ENCODE measurements around the gene USP10.

Gene USP10

DNA sequence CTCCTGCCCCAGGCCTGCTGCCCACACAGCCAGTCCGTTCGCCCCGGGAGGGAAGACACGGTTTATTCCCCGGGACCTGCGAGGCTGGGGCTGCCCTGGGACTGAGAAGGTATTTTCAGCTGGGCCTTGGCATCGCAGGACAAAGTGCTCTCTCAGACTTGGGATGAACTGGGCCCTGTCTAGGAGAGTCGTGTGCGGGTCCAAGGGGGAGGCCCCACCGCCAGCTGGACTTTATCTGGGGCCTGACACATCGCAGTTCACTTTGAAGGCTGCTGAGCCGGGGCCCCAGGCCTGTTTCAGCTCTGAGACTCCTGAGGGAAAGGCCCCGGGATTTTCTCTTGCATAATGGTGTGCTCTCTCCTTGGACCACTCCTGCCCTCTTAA is 126.8 kb downstream of the USP10 start:
- Histone ChIP-seq H3K27me3 (ENCODE audit: control insufficient read depth, insufficient read depth, low read length) (peaks cover 14% of the 10 kb centered on the region), H3K9ac (ENCODE audit: low read length) (no peak overlapping the region), H3K4me1 (ENCODE audit: control insufficient read depth, insufficient read depth, low read length) (peaks cover 4% of the 10 kb centered on the region; the same call in 1 of the 2 replicates), H3K27ac (ENCODE audit: low read depth, low read length) (no peak overlapping the region), H3K4me3 (ENCODE audit: low read depth, low read length) (no peak overlapping the region), H3K36me3 (ENCODE audit: control insufficient read depth, insufficient read depth, low read length) (no peaks in the 10 kb centered on the region), H3K9me3 (ENCODE audit: control insufficient read depth, insufficient read depth, low read depth, low read length) (no peaks in the 10 kb centered on the region)

DNA sequence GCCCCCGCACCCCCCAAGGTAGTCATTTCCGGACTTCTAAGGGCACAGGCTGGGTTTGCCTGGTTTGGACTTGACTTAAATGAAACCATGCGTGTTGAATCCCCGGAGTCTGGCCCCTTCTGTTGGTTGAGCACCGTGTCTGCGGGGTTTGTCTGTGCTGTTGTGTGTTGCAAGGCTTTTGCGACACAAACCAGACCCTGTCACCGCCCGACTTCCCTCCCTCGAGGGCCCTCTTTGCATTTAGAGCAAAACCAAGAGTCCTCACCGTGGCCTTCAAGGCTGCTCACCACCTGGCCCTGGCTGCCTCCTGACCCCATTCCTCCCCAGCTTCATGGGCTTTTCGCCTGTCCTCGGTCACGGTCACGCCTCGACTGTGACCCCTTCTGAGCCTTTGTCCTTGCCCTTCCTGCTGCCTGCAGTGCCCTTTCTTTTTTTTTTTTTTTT is 127.4 kb downstream of the USP10 start:
- Histone ChIP-seq H3K27ac (ENCODE audit: low read depth, low read length) (no peak overlapping the region), H3K27me3 (ENCODE audit: control insufficient read depth, insufficient read depth, low read length) (peaks cover 8% of the 10 kb centered on the region), H3K4me3 (ENCODE audit: low read depth, low read length) (no peak overlapping the region), H3K36me3 (ENCODE audit: control insufficient read depth, insufficient read depth, low read length) (no peaks in the 10 kb centered on the region), H3K9ac (ENCODE audit: low read length) (no peak overlapping the region), H3K9me3 (ENCODE audit: control insufficient read depth, insufficient read depth, low read depth, low read length) (no peaks in the 10 kb centered on the region), H3K4me1 (ENCODE audit: control insufficient read depth, insufficient read depth, low read length) (peaks cover 4% of the 10 kb centered on the region; the same call in 1 of the 2 replicates)

DNA sequence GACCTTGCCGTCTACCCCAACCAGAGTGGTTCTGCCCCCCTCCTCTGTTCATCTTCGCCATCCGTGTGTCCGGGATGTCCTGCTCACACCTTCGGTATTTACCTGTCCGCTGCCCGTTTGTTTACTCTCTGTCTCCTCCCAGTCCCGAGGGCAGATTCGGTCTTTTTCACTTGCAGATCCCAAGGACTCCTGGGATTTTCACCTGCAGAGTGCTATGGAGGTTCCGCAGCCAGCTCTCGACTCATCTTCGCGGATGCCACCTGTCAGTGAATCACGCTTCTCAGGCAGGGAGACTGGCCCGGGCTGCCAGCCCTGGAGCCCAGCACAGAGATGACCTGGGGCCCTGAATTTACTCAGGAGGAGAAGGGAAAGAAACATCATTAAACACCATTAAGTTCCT is 128.1 kb downstream of the USP10 start:
- H3K4me1 ChIP-seq (ENCODE audit: control insufficient read depth, insufficient read depth, low read length) = peaks cover 4% of the 10 kb centered on the region; the same call in 1 of the 2 replicates
- no peak overlapping the region for H3K4me3 ChIP-seq (ENCODE audit: low read depth, low read length)
- H3K9me3 ChIP-seq (ENCODE audit: control insufficient read depth, insufficient read depth, low read depth, low read length) = no peaks in the 10 kb centered on the region
- H3K27ac ChIP-seq (ENCODE audit: low read depth, low read length) = no peak overlapping the region
- no peak overlapping the region for H3K9ac ChIP-seq (ENCODE audit: low read length)
- peaks cover under 1% of the 10 kb centered on the region; the same call in 1 of the 2 replicates for H3K27me3 ChIP-seq (ENCODE audit: control insufficient read depth, insufficient read depth, low read length)
- no peaks in the 10 kb centered on the region for H3K36me3 ChIP-seq (ENCODE audit: control insufficient read depth, insufficient read depth, low read length)

DNA sequence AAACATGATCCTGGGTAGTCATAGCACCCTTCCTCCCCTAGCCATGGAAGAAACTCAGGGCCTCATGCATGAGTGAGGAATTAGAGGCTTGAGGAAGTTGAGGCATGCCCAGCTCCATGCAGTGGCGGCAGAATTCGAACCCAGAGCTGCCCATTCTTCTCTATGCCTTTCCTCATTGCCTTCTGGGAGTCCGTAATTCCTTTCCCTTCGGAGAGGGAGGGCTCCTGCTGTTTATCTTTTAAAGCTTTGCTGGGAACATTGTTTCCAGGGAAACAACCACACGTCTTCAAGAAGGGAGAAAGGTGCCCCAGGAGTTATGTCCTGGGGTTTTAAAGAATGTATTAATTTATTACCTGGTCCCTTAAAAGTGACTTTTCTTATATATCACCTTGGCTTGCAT is 128.5 kb downstream of the USP10 start:
- H3K9me3 ChIP-seq (ENCODE audit: control insufficient read depth, insufficient read depth, low read depth, low read length) = no peaks in the 10 kb centered on the region
- H3K4me1 ChIP-seq (ENCODE audit: control insufficient read depth, insufficient read depth, low read length) = peaks cover 4% of the 10 kb centered on the region; the same call in 1 of the 2 replicates
- no peak overlapping the region for H3K9ac ChIP-seq (ENCODE audit: low read length)
- no peak overlapping the region for H3K27ac ChIP-seq (ENCODE audit: low read depth, low read length)
- no peaks in the 10 kb centered on the region for H3K27me3 ChIP-seq (ENCODE audit: control insufficient read depth, insufficient read depth, low read length)
- H3K4me3 ChIP-seq (ENCODE audit: low read depth, low read length) = no peak overlapping the region
- H3K36me3 ChIP-seq (ENCODE audit: control insufficient read depth, insufficient read depth, low read length) = no peaks in the 10 kb centered on the region
